NOMO-1 (cell line): ENCODE measurements around the gene CEP70.
"Not testable (repeated sequence)": the region's sequence is repeated elsewhere in the genome, so short reads cannot be mapped to it uniquely, and the experiment has no call there.

Experiments used
- DNase-seq, 2 experiments: peaks; one replicate each; lab custom pipeline; 2025; ENCODE audit not compliant: unreplicated experiment in 2 of 2; lab: John Stamatoyannopoulos, UW

CEP70 gene

GRCh38 chr3:138594150-138594934 lies at the start of gene CEP70:
Gene CEP70, minus strand, starts transcription at chr3:138594260. Its CDS starts 21,333 bp downstream, at chr3:138572927.
- DNase-seq = no peak

- no peak for DNase-seq
Observed at GRCh38 chr3:138642927-138643253, 48.8 kb upstream of the CEP70 start.

GRCh38 chr3:138642226-138642926 lies 48.3 kb upstream of the CEP70 start:
- peak in 1 of 2 experiments; percentile 6 for DNase-seq

GRCh38 chr3:138640537-138640936 lies 46.5 kb upstream of the CEP70 start:
- DNase-seq = no peak

GRCh38 chr3:138638641-138639040 lies 44.6 kb upstream of the CEP70 start:
- DNase-seq = no peak

GRCh38 chr3:138629526-138629925 lies 35.5 kb upstream of the CEP70 start:
- DNase-seq = no peak

- DNase-seq = no peak
Observed at GRCh38 chr3:138625707-138626365, 31.8 kb upstream of the CEP70 start.

GRCh38 chr3:138624518-138624917 lies 30.5 kb upstream of the CEP70 start:
- no peak for DNase-seq

- no peak for DNase-seq
Observed at GRCh38 chr3:138620431-138620830, 26.4 kb upstream of the CEP70 start.

GRCh38 chr3:138615462-138615861 lies 21.4 kb upstream of the CEP70 start:
- DNase-seq = no peak

- no peak for DNase-seq
Observed at GRCh38 chr3:138609898-138610266, 15.8 kb upstream of the CEP70 start.

- DNase-seq = peak; percentile 40 to 67
Observed at GRCh38 chr3:138608322-138609135, 14.5 kb upstream of the CEP70 start, which contains the start of gene FAIM. Gene FAIM, plus strand, starts transcription at chr3:138608771. Its CDS starts 10,956 bp downstream, at chr3:138619727.

GRCh38 chr3:138604106-138604595 lies 10.1 kb upstream of the CEP70 start:
- DNase-seq = not testable (repeated sequence)

- not testable (repeated sequence) for DNase-seq
Observed at GRCh38 chr3:138601661-138602060, 7.6 kb upstream of the CEP70 start.

- DNase-seq = no peak
Observed at GRCh38 chr3:138600100-138600745, 6.2 kb upstream of the CEP70 start.

GRCh38 chr3:138598534-138598933 lies 4.5 kb upstream of the CEP70 start:
- no peak for DNase-seq

GRCh38 chr3:138597186-138597976 lies 3.3 kb upstream of the CEP70 start:
- not testable (repeated sequence) for DNase-seq

GRCh38 chr3:138594935-138595610 lies 1.0 kb upstream of the CEP70 start:
- DNase-seq = no peak
